Left lobe of liver (tissue), 2 donors: ENCODE results near the gene OR10A4. TPM values are rescaled to one million over a fixed set of nuclear protein-coding genes. Genes with fewer than 3 reads are reported as not detected.
"Not testable (repeated sequence)": the region's sequence is repeated elsewhere in the genome, so short reads cannot be mapped to it uniquely, and the experiment has no call there.

Experiments used
- ATAC-seq: fragments of 200-7000 bp; cut with Tn5 transposase; one replicate; pipeline ENCODE4 v1.9.1; 2020; ENCODE audit warnings: mild to moderate bottlenecking, moderate library complexity
- DNase-seq: peaks from one replicate; pipeline ENCODE4 v3.0.0-alpha.2; 2020; ENCODE audit warnings: low spot score
- total RNA-seq: library from RNA; stranded (reverse); gene quantifications from one replicate; pipeline ENCODE4 v1.2.1, GENCODE V29; 2021
- donor health status: DM: no; HTN: no; CAD: no; lungs with moderate emphysema.
- donor health status: DM: no; HTN: yes; CAD: no.

The OR10A4 gene
- total RNA-seq, 1 donor from 2014 or later: not detected

DNA sequence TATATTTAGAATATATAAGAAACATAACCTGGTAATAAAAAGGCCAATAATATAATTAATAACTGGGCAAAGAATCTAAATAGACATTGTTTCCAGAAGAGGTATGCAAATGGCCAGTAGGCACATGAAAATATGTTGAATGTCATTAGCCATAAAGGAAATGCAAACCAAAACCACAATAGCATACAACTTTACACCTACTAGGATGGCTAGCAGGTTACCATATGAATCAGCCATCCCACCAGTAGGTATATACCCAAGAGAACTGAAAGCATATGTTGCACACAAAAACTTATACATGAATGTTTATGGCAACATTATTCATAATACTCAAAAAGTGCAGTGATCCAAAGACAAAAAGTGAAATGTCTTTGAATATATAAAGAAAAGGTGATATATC lies 18.6 kb downstream of the OR10A4 start:
- no peak for ATAC-seq
- DNase-seq: no peak

- DNase-seq (no peak), ATAC-seq (peak; percentile 63)
These were observed 22.5 kb downstream of the OR10A4 start for GRCh38 chr11:6898911-6899310.

- ATAC-seq (no peak), DNase-seq (no peak)
These were observed 24.0 kb downstream of the OR10A4 start for GRCh38 chr11:6900327-6900999.

DNA sequence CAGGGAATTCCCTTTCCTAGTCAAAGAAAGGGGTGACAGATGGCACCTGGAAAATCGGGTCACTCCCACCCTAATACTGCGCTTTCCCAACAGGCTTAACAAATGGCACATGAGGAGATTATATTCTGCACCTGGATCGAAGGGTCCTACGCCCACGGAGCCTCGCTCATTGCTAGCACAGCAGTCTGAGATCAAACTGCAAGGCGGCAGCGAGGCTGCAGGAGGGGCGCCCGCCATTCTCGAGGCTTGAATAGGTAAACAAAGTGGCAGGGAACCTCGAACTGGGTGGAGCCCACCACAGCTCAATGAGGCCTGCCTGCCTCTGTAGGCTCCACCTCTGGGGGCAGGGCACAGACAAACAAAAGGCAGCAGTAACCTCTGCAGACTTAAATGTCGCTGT lies 28.4 kb downstream of the OR10A4 start:
- not testable (repeated sequence) for DNase-seq, ATAC-seq

GRCh38 chr11:6911378-6911777 lies 35.0 kb downstream of the OR10A4 start:
- no peak for DNase-seq
- ATAC-seq: no peak

- DNase-seq (no peak), ATAC-seq (no peak)
These were observed 35.5 kb downstream of the OR10A4 start for GRCh38 chr11:6911948-6912347.

- DNase-seq (no peak), ATAC-seq (no peak)
These were observed 43.3 kb downstream of the OR10A4 start for GRCh38 chr11:6919698-6920097.

DNA sequence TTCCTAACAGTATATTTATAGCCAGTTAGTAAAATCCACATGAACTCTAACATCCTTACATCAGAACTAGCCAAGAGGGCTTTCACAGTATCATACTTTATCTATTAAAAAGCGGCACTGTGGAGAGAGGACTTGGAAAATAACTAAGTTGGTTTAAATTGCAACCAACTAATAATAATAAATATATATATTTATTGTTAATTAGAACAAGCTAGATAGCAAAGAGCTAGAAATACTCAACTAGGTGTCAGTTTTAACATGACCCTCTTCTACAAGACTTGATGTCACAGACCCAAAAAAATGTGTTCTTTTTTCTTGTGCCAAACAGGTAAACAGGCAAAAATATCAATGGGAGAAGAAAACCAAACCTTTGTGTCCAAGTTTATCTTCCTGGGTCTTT lies 44.3 kb downstream of the OR10A4 start, which contains the start of gene OR2D3:
Gene OR2D3, plus strand, starts transcription at position 301 of the 400 bp plus-strand sequence. Its CDS starts 0 bp downstream, at position 301.
- DNase-seq: no peak
- no peak for ATAC-seq

DNA sequence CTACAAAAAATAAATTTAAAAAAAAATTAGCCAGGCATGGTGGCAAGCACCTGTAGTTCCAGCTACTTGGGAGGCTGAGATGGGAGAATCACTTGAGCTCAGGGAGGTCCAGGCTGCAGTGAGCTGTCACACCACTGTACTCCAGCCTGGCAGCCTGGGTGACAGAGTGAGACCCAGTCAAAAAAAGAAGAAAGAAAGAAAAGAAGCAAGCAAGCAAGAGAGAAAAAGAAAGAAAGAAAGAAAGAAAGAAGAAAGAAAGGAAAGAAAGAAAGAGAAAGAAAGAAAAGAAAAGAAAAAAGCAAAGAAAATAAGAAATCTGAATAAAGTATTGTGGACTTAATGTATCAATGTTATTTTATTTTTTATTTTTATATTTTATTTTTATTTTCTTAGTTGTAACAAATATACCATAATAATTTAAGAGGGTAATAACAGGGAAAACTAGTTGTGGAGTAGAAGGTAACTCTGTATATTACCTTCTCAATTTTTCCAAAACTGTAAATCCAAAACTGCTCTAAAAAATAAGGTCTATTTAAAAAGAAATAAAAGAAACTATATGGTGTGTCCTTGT lies 48.7 kb downstream of the OR10A4 start:
- DNase-seq (no peak), ATAC-seq (no peak)

DNA sequence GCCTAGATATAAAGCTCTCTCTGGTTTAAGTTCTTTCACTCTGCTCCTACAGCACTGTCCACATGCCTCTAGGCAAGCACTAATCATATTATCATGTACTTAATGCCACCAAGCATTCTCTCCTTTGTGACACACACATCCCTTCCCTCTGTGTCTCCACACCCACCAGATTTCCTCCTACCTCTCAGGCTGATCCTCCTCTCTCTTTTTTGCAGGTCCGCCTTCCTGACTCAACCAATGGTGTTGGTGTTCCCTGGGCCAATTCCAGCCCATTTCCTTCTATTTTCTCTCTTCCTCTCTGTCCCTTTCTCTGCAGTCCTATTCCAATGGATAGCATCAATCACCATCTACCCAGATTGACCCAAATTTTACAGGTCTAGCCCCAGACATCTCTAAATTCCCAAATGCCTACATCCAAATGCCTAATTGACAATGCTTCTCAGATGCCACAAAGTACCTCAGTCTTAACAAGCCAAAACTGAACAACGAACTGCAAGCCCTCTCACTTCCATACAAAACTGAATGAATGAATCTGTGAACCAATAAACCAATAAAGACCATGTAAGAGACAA lies 49.3 kb downstream of the OR10A4 start:
- ATAC-seq (no peak), DNase-seq (no peak)

DNA sequence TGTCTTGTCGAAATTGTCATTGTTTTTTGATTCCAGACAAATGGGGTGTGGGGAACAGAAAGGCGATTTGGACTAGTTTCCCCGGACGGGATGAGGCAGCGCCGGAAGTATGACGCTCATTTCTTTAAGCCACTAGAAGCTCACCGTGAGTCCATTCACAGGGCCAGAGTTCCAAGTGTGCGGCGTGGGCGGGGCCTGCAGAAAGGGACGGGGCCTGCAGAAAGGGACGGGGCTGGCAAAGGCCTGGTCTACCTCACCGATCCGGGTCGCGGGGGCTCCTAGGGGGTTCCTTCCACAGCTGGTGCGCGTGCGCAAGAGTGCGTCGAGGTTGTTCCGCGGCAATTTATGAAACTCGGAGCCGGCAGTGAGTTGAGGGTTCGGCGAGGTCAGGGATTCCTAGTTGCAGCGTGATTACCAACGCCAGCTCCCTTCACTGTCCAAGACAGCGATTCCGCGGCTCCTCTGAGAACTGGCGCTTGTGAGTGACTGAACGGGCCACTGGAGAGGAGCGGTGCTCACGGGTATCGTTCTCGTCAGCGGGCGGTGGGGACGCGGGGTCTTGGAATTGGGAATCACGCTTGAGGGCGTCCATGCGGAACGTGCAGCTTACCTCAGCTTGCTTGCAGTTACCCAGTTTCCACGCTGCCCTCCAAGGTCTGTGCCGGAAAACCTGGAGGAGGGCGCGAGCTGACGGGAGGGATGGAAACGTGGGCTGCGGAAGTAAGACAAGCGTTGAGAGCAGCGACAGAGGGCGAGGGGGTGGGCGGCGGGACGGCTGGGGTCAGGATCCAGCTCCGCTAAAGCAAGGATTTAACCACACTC lies 50.0 kb downstream of the OR10A4 start, which contains the start of gene ZNF215:
Gene ZNF215, plus strand, starts transcription at position 219 of the 822 bp plus-strand sequence. CDS start 5,847 bp downstream, outside the sequence.
- no peak for DNase-seq
- peak; percentile 75 for ATAC-seq

GRCh38 chr11:6927030-6927617 lies 50.7 kb downstream of the OR10A4 start:
- DNase-seq (no peak), ATAC-seq (peak; percentile 29)

Other genes starting within 250 kb of the OR10A4 start
- 2.5 TPM for gene DCHS1, start 220.8 kb upstream of the OR10A4 start, total RNA-seq
- 13.5 TPM for gene MRPL17, start 193.3 kb upstream of the OR10A4 start, total RNA-seq
- not detected for gene OR2AG2, start 104.6 kb upstream of the OR10A4 start, total RNA-seq
- not detected for gene OR2AG1, start 93.6 kb upstream of the OR10A4 start, total RNA-seq
- not detected for gene OR6A2, start 76.9 kb upstream of the OR10A4 start, total RNA-seq
- gene OR10A5, start 30.9 kb upstream of the OR10A4 start, total RNA-seq: not detected
- not detected for gene OR10A2, start 13.6 kb upstream of the OR10A4 start, total RNA-seq
- gene OR2D2, start 15.9 kb downstream of the OR10A4 start, total RNA-seq: not detected
- not detected for gene OR2D3, start 44.4 kb downstream of the OR10A4 start, total RNA-seq
- 0.10 TPM for gene ZNF215, start 49.8 kb downstream of the OR10A4 start, total RNA-seq
- 1.8 TPM for gene ZNF214, start 143.7 kb downstream of the OR10A4 start, total RNA-seq
- gene NLRP14, start 143.9 kb downstream of the OR10A4 start, total RNA-seq: 0.10 TPM
- not detected for gene RBMXL2, start 212.4 kb downstream of the OR10A4 start, total RNA-seq